Measurements from ENCODE around the gene BTNL2. TPM values are rescaled to one million over a fixed set of nuclear protein-coding genes. Genes with fewer than 3 reads are reported as not detected.

BTNL2 gene
- total and polyA plus RNA-seq, 2 of the 13 experiments (the other 11 are each of a cell fraction or from before 2014, with no cell fraction given), result not detected

- FAIRE-seq (no peak), ATAC-seq (no peak), DNase-seq (ENCODE audit: low spot score) (no peak)
- intact Hi-C loops (cut with micrococcal nuclease; ENCODE audit: unreplicated experiment) (loop anchor here (2.0 kb wide), 1 partner anchor 25 kb away; no protein-coding TSS in a partner anchor), in situ Hi-C loops (cut with HindIII; ENCODE audit: extremely low pct_ligation_motif_present, low pct_unique_long_range_greater_than_20kb) (no loop called here)
- no peak overlapping the region for H3K9ac ChIP-seq (ENCODE audit: insufficient read depth, low read depth, low read length)
- H3K4me2 ChIP-seq (ENCODE audit: low read depth, low read length), result no peak overlapping the region
- H3K27ac ChIP-seq (ENCODE audit: extremely low read length, insufficient read depth, low read length), result no peak overlapping the region
- POLR2A ChIA-PET, result no interaction called here
- H3K9me3 ChIP-seq (ENCODE audit: low read length), result no peaks in the 10 kb centered on the region
- H3K4me1 ChIP-seq (ENCODE audit: insufficient read depth, low read length), result no peaks in the 10 kb centered on the region
- CTCF ChIA-PET (ENCODE audit: low intra/inter-chr PET ratio, low total read pairs), result no interaction called here
- WGBS (ENCODE audit: low lambda C conversion rate), result 11% methylated on average over 7 of the region's 7 CpGs
- H3K79me2 ChIP-seq (ENCODE audit: insufficient read depth, low read length), result no peaks in the 10 kb centered on the region
- no peaks in the 10 kb centered on the region for H4K20me1 ChIP-seq (ENCODE audit: insufficient read depth, low read length)
- peaks cover 0 to 40% of the 10 kb centered on the region in 2 experiments; a peak in 2 of 5 replicates for H3K27me3 ChIP-seq (ENCODE audit: control insufficient read depth in 1 of 2, insufficient read depth in 2 of 2, low read length in 2 of 2)
- TF ChIP-seq MAFG (CRISPR knock-in tag; IDR thresholded peaks at IDR 0.05), result no peak
- no peak for TF ChIP-seq SCMH1 (CRISPR knock-in tag; IDR thresholded peaks at IDR 0.05; ENCODE audit: borderline replicate concordance)
- no peak for TF ChIP-seq FOXC1 (CRISPR knock-in tag; IDR thresholded peaks at IDR 0.05; ENCODE audit: borderline replicate concordance)
- TF ChIP-seq HNRNPUL1 (IDR thresholded peaks at IDR 0.05; ENCODE audit: low read depth, low read length), result no peak
- TF ChIP-seq YY1 (IDR thresholded peaks at IDR 0.05; ENCODE audit: insufficient read depth, insufficient replicate concordance, low read depth, low read length), result no peak
- no peak for TF ChIP-seq ZNF704 (CRISPR knock-in tag; IDR thresholded peaks at IDR 0.05; ENCODE audit: borderline replicate concordance)
- no peak for TF ChIP-seq GTF3A (CRISPR knock-in tag; conservative IDR thresholded peaks at IDR 0.05)
- no peak overlapping the region for H3K4me3 ChIP-seq (replicated peaks in 1 of 3; ENCODE audit: insufficient read depth in 1 of 3, low read depth in 2 of 3, low read length in 3 of 3)
- no TSS peak for BruUV-seq (replicated peaks)
- H3K36me3 ChIP-seq (replicated peaks in 1 of 2; ENCODE audit: control insufficient read depth in 1 of 2, insufficient read depth in 2 of 2, low read length in 2 of 2), result no peaks in the 10 kb centered on the region
- no peak overlapping the region for H2AFZ ChIP-seq (ENCODE audit: low read length)
Observed at GRCh38 chr6:32397252-32397920, 9.6 kb downstream of the BTNL2 start.
